HG03460 (cell line): ENCODE measurements around the gene SLC26A4.
A peak's percentile ranks its signal among the peaks of the same experiment; 100 is the strongest.
"Not testable (repeated sequence)": the region's sequence is repeated elsewhere in the genome, so short reads cannot be mapped to it uniquely, and the experiment has no call there.

Experiments used
- ATAC-seq: cut with Tn5 transposase; IDR thresholded peaks from one replicate; pipeline ENCODE4 v1.9.1; 2021; ENCODE audit not compliant: unreplicated experiment

SLC26A4 gene

DNA sequence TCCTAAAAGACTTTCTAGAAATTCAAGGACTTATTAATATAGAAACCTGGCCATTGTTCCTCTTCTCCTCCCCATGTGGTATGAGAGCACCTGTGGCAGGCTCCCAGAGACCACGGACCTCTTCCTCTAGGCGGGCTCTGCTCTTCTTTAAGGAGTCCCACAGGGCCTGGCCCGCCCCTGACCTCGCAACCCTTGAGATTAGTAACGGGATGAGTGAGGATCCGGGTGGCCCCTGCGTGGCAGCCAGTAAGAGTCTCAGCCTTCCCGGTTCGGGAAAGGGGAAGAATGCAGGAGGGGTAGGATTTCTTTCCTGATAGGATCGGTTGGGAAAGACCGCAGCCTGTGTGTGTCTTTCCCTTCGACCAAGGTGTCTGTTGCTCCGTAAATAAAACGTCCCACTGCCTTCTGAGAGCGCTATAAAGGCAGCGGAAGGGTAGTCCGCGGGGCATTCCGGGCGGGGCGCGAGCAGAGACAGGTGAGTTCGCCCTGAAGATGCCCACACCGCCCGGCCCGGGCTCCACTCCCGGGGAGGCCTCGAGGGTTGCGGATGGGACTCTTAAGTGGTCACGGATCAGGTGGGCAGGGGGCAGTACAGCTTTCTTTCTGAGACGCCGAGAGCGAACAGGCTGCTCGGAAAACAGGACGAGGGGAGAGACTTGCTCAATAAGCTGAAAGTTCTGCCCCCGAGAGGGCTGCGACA, at the start of gene SLC26A4:
SLC26A4 (plus strand) TSS at position 448 of the 700 bp plus-strand sequence. CDS start 814 bp downstream, outside the sequence.
- peak; percentile 67 for ATAC-seq

DNA sequence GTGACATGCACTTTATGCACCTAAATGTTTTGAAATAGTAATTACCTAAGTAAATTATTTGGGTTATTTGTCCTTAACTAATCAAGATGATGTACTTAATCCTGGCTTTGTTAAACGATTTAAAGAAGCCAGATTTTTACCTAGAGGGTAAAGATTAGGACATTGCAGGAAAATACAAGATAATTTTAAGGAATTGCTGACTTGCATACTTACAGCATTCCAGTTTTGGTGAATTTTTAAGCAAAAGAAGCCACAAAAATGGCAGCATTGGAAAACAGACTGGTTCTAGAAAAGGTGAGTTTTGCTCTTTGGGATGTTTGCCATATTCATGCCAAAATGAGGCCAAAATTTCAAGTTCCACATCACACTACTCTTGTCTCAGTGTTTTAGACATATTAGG, 47.2 kb upstream of the SLC26A4 start:
- no peak for ATAC-seq

DNA sequence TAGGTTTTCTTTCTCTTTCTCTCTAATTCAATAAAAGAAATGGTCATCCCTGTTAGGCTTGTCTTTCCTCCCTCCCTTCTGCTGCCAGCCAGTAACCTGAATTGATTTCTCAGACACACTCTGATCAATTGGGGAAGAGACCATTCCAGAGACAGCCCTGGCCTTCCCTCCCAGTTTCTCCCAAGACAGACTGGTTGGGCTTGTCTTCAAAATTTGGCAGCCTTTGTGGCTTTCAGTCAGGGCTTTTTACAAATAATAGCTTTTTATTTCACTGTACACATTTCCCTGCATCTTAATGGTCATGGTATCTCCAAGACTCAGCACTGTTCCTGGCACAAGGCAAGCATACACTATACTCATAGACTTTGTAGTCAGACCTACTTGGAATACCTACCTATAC, 46.7 kb upstream of the SLC26A4 start:
- no peak for ATAC-seq

DNA sequence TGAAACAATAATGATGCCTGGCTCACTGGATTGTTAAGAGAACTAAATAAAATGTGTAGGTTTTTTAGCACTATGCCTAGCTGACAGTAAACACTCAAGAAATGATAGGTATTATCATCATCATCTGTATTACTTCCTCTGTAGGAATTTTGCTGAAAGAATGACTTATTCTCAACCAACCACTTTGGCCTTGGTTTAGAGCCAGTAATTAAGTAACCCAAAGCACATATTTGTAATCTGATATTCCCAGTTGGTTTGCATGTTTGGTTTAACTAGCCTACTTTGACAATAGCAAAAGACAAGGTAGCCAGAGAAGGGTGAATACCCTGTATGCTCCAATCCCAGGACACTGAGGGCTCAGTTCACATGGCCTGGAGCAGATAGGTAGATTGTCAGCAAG, 46.2 kb upstream of the SLC26A4 start:
- no peak for ATAC-seq

DNA sequence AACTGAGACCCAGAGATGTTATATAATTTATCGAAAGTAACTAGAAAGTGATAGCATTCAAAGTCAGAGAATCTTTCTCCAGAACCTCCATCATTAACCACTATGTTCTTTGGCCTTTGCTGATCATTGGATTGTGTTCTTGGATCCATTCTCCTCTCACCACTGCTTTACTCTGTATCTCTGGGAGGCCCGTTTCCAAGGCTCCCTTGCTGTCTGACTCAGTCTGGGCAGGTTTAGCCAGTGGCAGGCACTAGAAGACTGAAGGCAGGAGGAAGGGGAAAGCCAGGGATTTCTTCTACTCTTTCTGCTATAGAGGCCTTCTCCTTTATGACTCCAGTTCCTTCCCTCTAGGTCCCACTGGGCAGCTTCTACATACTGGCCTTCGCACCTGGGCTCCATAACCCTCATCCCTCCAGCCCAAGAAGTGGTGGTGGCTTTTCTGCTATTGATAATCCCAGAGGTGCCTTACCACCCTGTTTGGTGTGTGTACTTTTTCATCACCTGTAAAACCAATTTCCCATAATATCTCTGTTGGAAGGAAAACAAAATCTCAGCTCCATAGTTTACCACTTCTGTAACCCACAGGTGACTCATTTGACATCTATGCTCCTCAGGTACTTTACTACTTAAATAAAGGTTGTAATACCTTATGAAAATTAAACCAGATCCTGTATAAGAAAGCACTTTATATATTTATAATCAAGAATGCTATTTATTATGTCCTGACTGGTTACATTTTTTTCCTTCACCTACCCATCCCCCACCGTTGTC, 44.5 kb upstream of the SLC26A4 start:
- no peak for ATAC-seq

DNA sequence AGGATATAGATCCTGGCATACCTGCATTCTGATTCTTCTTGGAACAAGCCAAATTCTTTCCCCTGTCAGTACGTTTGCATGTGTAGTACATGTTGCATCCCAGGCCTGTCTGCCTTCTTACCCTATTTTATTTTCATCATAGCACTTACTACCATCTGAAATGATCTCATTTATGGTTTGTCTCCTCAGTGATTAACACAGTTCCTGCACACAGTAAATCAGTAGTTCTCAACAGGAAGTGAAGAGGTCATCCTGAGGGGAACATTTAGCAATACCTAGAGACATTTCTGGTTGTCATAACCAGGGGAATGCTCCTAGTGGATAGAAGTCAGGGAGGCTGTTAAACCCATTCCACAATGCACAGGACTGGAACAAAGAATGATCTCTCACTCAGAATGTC, 38.2 kb upstream of the SLC26A4 start:
- ATAC-seq, result no peak

DNA sequence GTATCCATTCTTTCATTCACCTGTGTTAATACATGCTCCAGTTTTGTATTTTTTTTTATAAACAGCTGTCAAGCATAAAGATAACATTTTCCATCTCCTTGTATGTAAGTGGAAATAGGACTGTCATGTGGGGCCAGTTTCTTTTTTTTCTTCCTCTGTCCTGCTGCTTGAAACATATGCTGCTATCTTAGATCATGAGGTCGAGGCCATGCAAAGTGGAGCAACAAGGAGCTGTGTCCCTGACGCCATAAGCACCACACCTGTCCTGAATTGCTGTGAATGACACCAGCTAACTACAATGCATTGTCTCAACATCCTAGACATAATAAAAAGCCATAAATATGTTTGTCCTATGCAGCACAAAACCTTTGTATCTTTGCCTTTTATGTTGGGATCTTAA, 37.7 kb upstream of the SLC26A4 start:
- no peak for ATAC-seq

DNA sequence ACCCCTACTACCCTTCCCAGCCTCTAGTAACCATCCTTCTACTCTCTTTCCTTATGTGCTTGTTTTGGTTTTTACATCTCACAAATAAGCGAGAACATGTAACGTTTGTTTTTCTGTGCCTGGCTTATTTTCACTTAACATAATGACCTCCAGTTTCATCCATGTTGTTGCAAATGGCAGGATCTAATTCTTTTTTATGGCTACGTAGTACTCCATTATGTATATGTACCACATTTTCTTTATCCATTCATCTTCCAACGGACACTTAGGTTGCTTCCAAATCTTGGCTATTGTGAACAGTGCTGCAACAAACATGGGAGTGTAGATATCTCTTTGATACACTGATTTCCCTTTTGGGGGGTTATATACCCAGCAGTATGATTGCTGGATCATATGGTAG, 33.6 kb upstream of the SLC26A4 start:
- ATAC-seq, result no peak

DNA sequence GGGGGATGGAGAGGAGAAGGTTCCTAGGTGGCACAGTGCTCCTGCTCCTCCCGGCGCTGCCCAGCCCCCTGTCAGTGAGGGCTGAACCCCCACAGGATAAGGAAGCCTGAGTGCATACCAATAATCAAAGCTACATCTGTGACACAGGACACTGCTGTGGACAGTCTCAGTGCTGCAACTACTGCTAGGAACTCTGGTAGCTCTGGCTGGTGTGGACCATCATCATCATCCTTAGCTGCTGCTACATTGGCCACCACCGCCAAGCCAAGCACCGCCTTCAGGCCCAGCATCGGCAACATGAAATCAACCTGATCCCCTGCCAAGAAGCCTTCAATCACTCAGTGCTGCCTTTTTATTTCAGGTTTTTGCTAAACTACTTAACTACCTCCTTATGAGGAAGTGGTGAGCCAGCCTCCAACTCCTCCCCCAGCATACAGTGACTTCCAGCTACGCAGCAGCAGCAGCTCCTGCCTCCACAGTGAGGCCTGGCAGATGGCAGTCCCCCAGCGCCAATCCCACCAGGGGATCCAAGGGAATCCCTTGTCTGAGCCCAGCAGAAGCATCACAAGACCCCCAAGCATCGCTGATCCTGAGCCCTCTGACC, 32.1 kb upstream of the SLC26A4 start:
- no peak for ATAC-seq

DNA sequence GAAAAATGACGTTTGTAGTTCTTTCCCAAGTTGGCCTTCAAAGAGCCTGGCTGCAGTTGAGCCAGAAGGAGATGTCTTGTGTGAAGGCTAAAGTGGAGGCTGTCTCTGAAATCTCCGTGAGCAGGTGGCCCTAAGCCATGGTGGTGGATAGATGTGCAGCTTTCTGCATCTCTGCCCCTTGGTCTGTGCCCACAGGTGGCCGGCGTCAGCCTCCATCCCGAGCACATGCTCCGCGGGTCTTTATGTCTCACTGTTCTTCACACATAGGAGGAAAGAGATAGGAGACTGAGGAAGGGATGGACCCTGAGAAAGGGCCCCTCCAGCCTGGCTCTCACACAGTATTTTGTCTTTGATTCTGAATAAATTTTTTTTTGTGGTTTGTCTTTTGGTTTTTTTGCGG, 30.3 kb upstream of the SLC26A4 start:
- ATAC-seq, result no peak

DNA sequence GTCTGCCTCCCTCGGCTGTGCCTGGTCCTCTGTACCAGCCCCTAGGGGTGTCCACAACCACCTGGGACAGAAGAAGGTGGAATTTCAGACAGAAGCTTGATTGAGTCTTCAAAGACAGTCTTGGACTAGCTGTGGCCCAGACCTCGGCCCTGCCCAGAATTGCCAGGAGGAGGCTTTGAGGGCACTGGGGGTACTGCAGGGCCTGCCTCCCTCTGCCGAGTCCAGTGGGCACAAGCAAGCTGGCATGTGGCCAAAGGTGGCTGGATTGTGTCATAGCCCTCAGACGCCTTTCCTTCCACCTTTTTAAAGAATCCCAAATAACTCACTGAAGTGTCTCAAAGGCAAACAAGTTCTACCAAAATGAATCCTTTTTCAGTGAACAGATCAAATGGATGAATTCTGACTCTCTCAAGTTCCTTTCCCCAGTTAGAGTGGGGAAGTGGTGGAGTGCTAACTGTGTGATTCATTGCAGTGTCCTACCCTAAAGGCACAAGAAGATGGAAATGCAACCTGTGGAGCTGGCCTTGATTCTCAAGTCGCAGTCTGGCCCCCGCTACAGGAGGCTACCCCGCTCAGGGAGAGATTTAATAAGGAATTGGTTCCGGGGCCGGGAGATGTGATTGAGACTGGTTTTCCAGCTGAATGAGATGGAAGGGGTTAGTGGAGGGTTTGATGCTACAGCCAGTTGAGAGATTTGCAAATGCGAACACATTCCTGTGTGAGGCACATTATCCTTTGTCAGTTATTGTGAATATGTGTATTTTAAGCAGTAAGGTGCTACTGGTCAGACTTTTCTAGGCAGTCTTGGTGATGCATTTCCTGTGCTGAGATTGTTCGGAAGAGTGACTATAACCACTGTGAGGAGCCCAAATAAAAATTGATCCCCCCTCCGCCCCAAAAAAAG, 28.8 kb upstream of the SLC26A4 start:
- ATAC-seq, result no peak

DNA sequence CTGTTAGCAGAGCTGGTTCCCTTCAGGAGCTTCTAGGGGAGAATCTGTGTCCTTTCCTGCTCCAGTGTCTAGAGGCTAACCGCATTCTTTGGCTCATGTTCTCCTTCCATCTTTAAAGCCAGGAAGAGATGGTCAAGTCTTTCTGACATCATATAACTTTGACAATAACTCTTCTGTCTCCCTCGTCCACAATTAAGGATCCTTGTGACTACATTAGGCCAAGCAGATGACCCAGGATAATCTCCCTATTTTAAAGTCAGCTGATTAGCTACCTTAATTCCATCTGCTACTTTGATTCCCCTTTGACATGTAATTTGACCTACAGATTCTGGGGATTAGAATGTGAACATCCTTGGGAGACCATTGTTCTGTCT, 28.1 kb upstream of the SLC26A4 start:
- ATAC-seq, result no peak

DNA sequence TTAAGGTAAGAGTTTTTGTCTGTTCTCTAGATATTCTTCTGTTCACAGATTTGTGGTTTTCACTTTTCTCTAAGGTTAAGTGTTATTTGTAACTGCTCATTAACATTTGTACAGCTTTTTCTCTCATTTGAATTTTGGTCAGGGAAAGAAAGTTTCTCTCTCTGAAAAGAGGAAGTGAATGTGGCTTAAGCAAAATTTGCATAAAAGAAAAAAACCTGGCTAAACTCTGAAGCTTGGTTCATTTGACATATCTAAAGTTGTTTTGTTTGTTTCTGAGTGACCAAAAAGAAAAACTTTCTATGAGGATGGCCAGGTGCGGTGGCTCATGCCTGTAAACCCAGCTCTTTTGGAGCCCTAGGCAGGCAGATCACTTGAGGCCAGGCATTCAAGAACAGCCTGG, 22.0 kb upstream of the SLC26A4 start:
- peak; percentile 93 for ATAC-seq

DNA sequence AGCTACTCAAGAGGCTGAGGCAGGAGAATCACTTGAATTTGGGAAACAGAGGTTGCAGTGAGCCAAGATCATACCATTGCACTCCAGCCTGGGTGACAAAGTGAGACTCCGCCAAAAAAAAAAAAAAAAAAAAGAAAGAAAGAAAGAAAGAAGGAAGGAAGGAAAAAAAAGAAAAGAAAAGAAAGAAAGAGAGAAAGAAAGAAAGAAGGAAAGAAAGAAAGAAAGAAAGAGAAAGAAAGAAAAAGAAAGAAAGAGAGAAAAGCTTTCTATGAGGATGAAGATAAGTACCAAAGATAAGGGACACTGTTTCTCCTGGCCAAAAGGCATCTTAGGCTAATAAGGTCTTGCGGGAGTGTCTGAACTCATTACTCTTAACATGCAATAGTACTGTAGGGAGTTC, 21.6 kb upstream of the SLC26A4 start:
- ATAC-seq, result not testable (repeated sequence)

DNA sequence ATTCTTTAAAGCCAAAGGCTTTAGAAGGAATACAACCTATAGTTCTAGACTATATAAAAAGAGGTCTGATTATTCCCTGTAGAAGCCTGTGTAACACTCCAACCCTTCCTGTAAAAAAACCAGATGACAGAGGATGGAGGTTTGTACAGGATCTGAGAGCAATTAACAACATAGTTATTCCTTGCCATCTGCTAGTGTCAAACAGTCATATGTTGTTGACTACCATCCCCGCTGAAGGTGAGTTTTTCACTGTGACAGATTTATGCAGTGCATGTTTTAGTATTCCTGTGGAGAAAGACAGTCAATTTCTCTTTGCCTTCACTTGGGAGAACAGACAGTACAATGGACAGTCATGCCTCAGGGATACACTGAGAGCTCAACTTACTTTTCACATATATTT, 19.0 kb upstream of the SLC26A4 start:
- ATAC-seq, result no peak

DNA sequence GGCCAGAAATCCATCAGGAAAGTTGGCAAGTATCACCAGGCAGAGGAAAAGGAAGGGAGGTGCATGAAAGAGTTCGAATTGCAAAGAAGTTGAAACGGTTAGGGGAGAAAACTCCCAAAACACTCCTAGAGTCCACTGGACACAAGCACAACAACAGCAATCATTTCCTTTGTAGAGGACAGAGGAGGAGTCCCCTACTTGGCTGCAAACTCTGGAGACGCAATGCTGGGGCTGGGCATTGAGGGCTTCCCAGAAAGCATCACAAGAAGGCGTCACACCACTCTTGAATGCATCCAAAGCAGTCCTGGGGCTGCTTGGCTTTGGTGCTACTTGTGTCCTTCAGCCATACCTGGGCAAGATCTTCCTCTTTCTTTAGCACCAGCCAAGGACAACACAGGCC, 18.1 kb upstream of the SLC26A4 start:
- ATAC-seq, result no peak

DNA sequence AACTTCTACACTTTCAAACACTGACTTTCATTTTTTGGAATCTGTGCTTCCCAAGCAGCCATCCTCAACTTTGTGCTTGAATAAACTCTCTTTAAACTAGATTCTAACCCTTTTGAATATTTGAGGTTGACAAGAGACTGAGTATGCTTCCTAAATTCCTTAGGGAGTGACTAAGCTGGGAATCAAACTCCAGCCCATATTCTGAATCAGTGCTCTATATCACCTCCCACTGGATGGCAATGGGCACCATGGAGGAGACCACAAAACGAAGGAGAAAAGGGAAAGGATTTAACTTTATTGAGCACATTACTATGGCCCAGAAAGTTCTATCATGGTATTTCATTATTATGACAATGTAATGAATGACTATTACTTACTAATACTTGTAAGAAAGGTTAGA, 17.2 kb upstream of the SLC26A4 start:
- ATAC-seq, result no peak

DNA sequence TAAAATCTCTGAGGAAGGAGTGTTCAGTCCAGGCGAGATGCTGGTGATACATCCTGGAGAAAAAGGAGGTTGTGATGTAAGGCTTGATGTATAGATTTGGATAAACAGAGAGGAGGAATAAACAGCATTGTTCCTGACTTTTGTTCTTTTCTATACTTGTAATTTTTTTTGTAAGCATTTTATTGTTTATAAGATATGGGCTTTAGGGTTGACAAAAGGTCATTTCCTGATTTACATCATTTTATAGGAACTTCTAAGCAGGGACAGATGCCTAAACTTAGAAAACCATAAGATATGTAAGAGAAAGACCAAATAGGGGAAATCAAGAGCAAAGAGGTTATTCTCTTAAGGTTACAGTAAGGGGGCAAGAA, 16.7 kb upstream of the SLC26A4 start:
- ATAC-seq, result no peak

DNA sequence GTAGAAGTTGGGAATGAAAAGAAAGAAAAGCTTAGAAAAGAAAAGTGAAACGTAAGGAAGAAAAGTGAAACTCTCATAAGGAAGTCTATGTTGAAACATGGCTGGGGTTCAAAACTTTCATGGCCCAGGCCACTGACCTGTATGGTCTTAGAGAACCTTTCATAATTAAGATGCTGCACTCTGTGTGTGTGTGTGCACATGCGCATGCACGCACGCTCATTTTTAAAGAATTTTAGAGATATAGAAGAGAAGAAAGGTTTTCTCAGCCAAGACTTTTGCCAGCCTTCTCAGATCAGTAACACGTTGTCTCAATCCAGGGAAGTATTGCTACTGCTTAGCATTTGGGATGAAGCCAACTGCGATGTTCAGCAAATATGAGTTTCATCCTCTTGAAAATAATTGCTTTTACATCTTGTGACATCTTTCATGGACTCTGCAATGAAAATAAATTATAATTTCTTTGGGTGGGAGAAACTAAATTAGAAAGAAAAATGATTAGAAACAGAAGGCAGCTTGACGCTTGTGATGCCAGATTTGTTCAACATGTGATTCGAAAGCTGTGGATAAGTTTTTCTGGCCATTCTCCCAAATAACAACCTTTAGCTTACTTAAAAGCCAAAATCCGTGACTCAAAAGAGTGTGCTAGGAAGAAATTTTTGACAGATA, 16.2 kb upstream of the SLC26A4 start:
- ATAC-seq, result no peak

DNA sequence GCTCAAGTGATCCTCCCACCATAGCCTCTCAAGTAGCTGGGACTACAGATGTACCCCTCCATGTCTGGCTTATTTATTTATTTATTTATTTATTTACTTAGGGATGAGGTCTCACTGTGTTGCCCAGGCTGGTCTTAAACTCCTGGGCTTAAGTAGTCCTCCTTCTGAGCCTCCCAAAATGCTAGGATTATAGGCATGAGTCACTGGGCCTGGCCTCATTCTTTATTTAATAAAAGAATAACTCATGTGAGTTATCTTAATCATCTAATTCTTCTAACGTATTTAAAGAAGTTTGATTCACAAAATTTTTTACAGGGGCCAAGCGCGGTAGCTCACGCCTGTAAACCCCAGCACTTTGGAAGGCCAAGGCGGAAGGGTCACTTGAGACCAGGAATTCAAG, 8.0 kb upstream of the SLC26A4 start:
- ATAC-seq, result no peak

DNA sequence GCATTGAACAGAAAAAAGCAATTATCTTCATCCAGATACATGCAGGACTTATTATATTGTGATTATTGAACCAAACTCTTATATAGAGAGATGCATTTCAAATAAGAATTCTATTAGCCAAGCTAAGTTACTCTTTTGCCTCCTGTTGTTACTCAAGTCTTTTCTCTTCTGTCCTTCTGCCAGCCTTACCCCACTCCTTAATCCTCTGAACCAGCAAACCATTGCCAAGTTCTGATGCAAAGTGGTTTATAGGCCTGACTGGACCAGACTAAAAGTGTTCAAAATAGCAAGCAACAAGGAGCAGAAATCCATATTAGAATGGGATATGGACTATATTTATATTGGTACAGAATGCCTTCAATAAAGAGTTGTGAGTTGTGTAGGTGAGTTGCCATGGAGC, 2.2 kb upstream of the SLC26A4 start:
- no peak for ATAC-seq
